ENCODE results near the gene GLRX5.
"Not testable (repeated sequence)": the region's sequence is repeated elsewhere in the genome, so short reads cannot be mapped to it uniquely, and the experiment has no call there.

The GLRX5 gene

GRCh38 chr14:95569440-95569839, 34.6 kb downstream of the GLRX5 start:
- no peak for TF ChIP-seq JUND (IDR thresholded peaks at IDR 0.05; ENCODE audit: low read depth)
- in situ Hi-C loops (cut with HindIII; ENCODE audit: low pct_unique_long_range_greater_than_20kb, low sequenced_read_pairs), result no loop called here
- no peak for DNase-seq (ENCODE audit: low read depth in 1 of 2, low spot score in 1 of 2)

- in situ Hi-C loops (cut with HindIII; ENCODE audit: low pct_unique_long_range_greater_than_20kb, low sequenced_read_pairs), result no loop called here
- DNase-seq (ENCODE audit: low read depth in 1 of 2, low spot score in 1 of 2), result no peak
- TF ChIP-seq JUND (IDR thresholded peaks at IDR 0.05; ENCODE audit: low read depth), result no peak
These were observed 38.5 kb downstream of the GLRX5 start for GRCh38 chr14:95573313-95573712.

GRCh38 chr14:95575840-95576473, 41.1 kb downstream of the GLRX5 start:
- in situ Hi-C loops (cut with HindIII; ENCODE audit: low pct_unique_long_range_greater_than_20kb, low sequenced_read_pairs), result no loop called here
- DNase-seq (ENCODE audit: low read depth in 1 of 2, low spot score in 1 of 2), result no peak
- no peak for TF ChIP-seq JUND (IDR thresholded peaks at IDR 0.05; ENCODE audit: low read depth)

- DNase-seq (ENCODE audit: low read depth in 1 of 2, low spot score in 1 of 2), result no peak
- no peak for TF ChIP-seq JUND (IDR thresholded peaks at IDR 0.05; ENCODE audit: low read depth)
- in situ Hi-C loops (cut with HindIII; ENCODE audit: low pct_unique_long_range_greater_than_20kb, low sequenced_read_pairs), result no loop called here
These were observed 42.4 kb downstream of the GLRX5 start for GRCh38 chr14:95577067-95577800.

- DNase-seq (ENCODE audit: low read depth in 1 of 2, low spot score in 1 of 2), result no peak
- in situ Hi-C loops (cut with HindIII; ENCODE audit: low pct_unique_long_range_greater_than_20kb, low sequenced_read_pairs), result no loop called here
- TF ChIP-seq JUND (IDR thresholded peaks at IDR 0.05; ENCODE audit: low read depth), result no peak
These were observed 43.0 kb downstream of the GLRX5 start for GRCh38 chr14:95577870-95578269.

- DNase-seq (ENCODE audit: low read depth in 1 of 2, low spot score in 1 of 2); in situ Hi-C loops (cut with HindIII; ENCODE audit: low pct_unique_long_range_greater_than_20kb, low sequenced_read_pairs): not testable (repeated sequence)
These were observed 49.2 kb downstream of the GLRX5 start for GRCh38 chr14:95583836-95584617.

GRCh38 chr14:95585953-95586620, 51.2 kb downstream of the GLRX5 start:
- no peak for TF ChIP-seq JUND (IDR thresholded peaks at IDR 0.05; ENCODE audit: low read depth)
- in situ Hi-C loops (cut with HindIII; ENCODE audit: low pct_unique_long_range_greater_than_20kb, low sequenced_read_pairs), result no loop called here
- DNase-seq (ENCODE audit: low read depth in 1 of 2, low spot score in 1 of 2), result no peak

- DNase-seq (ENCODE audit: low read depth in 1 of 2, low spot score in 1 of 2); in situ Hi-C loops (cut with HindIII; ENCODE audit: low pct_unique_long_range_greater_than_20kb, low sequenced_read_pairs): not testable (repeated sequence)
These were observed 56.3 kb downstream of the GLRX5 start for GRCh38 chr14:95591182-95591581.

Measured in T47D (cell line).